Panc1 (cell line): ENCODE measurements around the gene C16orf74. TPM values are rescaled to one million over a fixed set of nuclear protein-coding genes. Genes with fewer than 3 reads are reported as not detected.

ENCODE experiments used
- ATAC-seq: fragments of 200-7000 bp; cut with Tn5 transposase; 2 replicates; pipeline ENCODE4 v1.9.1; 2020; ENCODE audit warnings: mild to moderate bottlenecking, moderate library complexity
- BruUV-seq: library from RNA; stranded (reverse); fragments of 400-500 nt; replicated peaks from 2 replicates; lab custom pipeline; 2021; lab: Mats Ljungman, UMichigan
- CTCF ChIA-PET: fragments of 300-600 bp; sonication (Branson Sonifier 250); formaldehyde crosslinking; loops from one replicate; lab custom pipeline; 2022; ENCODE audit warnings: antibody characterized with exemption; lab: Charles Lee
- POLR2A ChIA-PET: fragments of 300-600 bp; sonication (Branson Sonifier 250); formaldehyde crosslinking; loops from one replicate; lab custom pipeline; 2022; ENCODE audit warnings: antibody characterized with exemption; lab: Charles Lee
- DNase-seq: peaks from one replicate; pipeline ENCODE4 v3.0.0-alpha.2; 2010; ENCODE audit warnings: low read depth, low spot score
- H3K27ac ChIP-seq: 2 replicates; pipeline ENCODE4 v1.5.1; 2011; ENCODE audit warnings: mild to moderate bottlenecking, low read length, inconsistent platforms
- H3K27me3 ChIP-seq: fragments of 200-500 bp; sonication (Bioruptor generic); 2 replicates; pipeline ENCODE4 v1.6.0; 2014; ENCODE audit warnings: low read length, inconsistent platforms; ENCODE audit not compliant: control insufficient read depth, insufficient read depth
- H3K36me3 ChIP-seq: fragments of 200-500 bp; sonication (Bioruptor generic); 2 replicates; pipeline ENCODE4 v1.5.1; 2014; ENCODE audit warnings: inconsistent platforms, mild to moderate bottlenecking, low read length, moderate library complexity; ENCODE audit not compliant: control insufficient read depth, insufficient read depth
- H3K4me1 ChIP-seq: 2 replicates; pipeline ENCODE4 v1.5.1; 2011; ENCODE audit warnings: inconsistent platforms, mild to moderate bottlenecking, low read length, moderate library complexity; ENCODE audit not compliant: control insufficient read depth, insufficient read depth
- H3K4me3 ChIP-seq, 2 experiments: 2 replicates each; pipeline ENCODE4 v1.5.1; 2011 to 2012; ENCODE audit warnings: low read depth in 2 of 2, low read length in 2 of 2, mild to moderate bottlenecking in 2 of 2, inconsistent platforms in 1 of 2, moderate library complexity in 1 of 2
- H3K9me3 ChIP-seq: fragments of 200-500 bp; sonication (Bioruptor generic); 2 replicates; pipeline ENCODE4 v1.5.1; 2014; ENCODE audit warnings: low read depth, mild to moderate bottlenecking, inconsistent platforms, low read length, moderate library complexity; ENCODE audit not compliant: control insufficient read depth, insufficient read depth
- CTCF ChIP-seq: fragments of 450-650 bp; IDR thresholded peaks from 2 replicates; pipeline ENCODE4 v1.5.1; 2017; ENCODE audit warnings: mild to moderate bottlenecking
- POLR2AphosphoS5 ChIP-seq: IDR thresholded peaks from 2 replicates; pipeline ENCODE4 v1.6.1; 2012; ENCODE audit warnings: mild to moderate bottlenecking, low read depth, low read length, moderate library complexity
- REST ChIP-seq, 2 experiments: IDR thresholded peaks; 2 replicates each; pipeline ENCODE4 v1.6.1; 2011 to 2012; ENCODE audit warnings: low read depth in 2 of 2, control low read depth in 1 of 2, low read length in 1 of 2, mild to moderate bottlenecking in 1 of 2, moderate library complexity in 1 of 2; ENCODE audit not compliant: insufficient read depth in 1 of 2
- SIN3A ChIP-seq: IDR thresholded peaks from 2 replicates; pipeline ENCODE4 v1.6.1; 2012; ENCODE audit warnings: low read depth, mild to moderate bottlenecking, low read length, moderate library complexity, borderline replicate concordance; ENCODE audit not compliant: insufficient read depth
- TCF7L2 ChIP-seq: IDR thresholded peaks from 2 replicates; pipeline ENCODE4 v1.6.1; 2011; ENCODE audit warnings: mild to moderate bottlenecking, low read depth, low read length, inconsistent platforms
- in situ Hi-C: cut with HindIII; loops from 2 replicates; pipeline ENCODE4 v1.10.0; 2016; ENCODE audit warnings: low sequenced_read_pairs, low pct_unique_long_range_greater_than_20kb
- intact Hi-C: fragments of 100-400 bp; cut with micrococcal nuclease; formaldehyde crosslinking; loops from one replicate; pipeline ENCODE4 v1.10.0; 2022; ENCODE audit not compliant: unreplicated experiment
- total RNA-seq: library from RNA; stranded (reverse); gene quantifications from one replicate; pipeline ENCODE4 v1.2.1, GENCODE V29; 2021; ENCODE audit not compliant: unreplicated experiment

Gene C16orf74
- total RNA-seq, 1 experiment from 2014 or later = 1.5 TPM

GRCh38 chr16:85749771-85750145, 1.1 kb downstream of the C16orf74 start:
- ATAC-seq (no peak), DNase-seq (no peak)
- CTCF ChIA-PET = no interaction called here
- Histone ChIP-seq H3K27ac (no peak overlapping the region), H3K9me3 (no peaks in the 10 kb centered on the region), H3K36me3 (peaks cover 2% of the 10 kb centered on the region; the same call in 1 of the 2 replicates), H3K4me1 (peaks cover 8% of the 10 kb centered on the region), H3K27me3 (no peaks in the 10 kb centered on the region), H3K4me3 (peak overlapping the region in 1 of 2 experiments; percentile 51; a peak in 2 of 4 replicates)
- no peak for TF ChIP-seq POLR2AphosphoS5
- TF ChIP-seq REST (IDR thresholded peaks at IDR 0.05; ENCODE audit: insufficient read depth in 1 of 2, low read depth in 2 of 2, low read length in 1 of 2) = no peak
- no peak for TF ChIP-seq CTCF
- TF ChIP-seq TCF7L2 = no peak
- POLR2A ChIA-PET = no interaction called here
- BruUV-seq = no TSS peak
- intact Hi-C loops (no loop called here), in situ Hi-C loops (no loop called here)

- in situ Hi-C loops = no loop called here
- Histone ChIP-seq H3K9me3 (no peaks in the 10 kb centered on the region), H3K36me3 (peaks cover 2% of the 10 kb centered on the region; the same call in 1 of the 2 replicates), H3K4me3 (no peak overlapping the region), H3K4me1 (peaks cover 8% of the 10 kb centered on the region), H3K27ac (no peak overlapping the region), H3K27me3 (no peaks in the 10 kb centered on the region)
- ChIA-PET POLR2A (no interaction called here), CTCF (no interaction called here)
- no TSS peak for BruUV-seq
- DNase-seq = no peak
- no peak for ATAC-seq
- intact Hi-C loops = no loop called here
- TF ChIP-seq TCF7L2 (no peak), CTCF (no peak), SIN3A (no peak), POLR2AphosphoS5 (no peak), REST (IDR thresholded peaks at IDR 0.05; ENCODE audit: insufficient read depth in 1 of 2, low read depth in 2 of 2, low read length in 1 of 2) (no peak)
Measured at GRCh38 chr16:85746460-85747215, 4.3 kb downstream of the C16orf74 start.
